Measurements from ENCODE around the gene DMRT1. TPM values are rescaled to one million over a fixed set of nuclear protein-coding genes. Genes with fewer than 3 reads are reported as not detected.
A peak's percentile ranks its signal among the peaks of the same experiment; 100 is the strongest.
"Not testable (repeated sequence)": the region's sequence is repeated elsewhere in the genome, so short reads cannot be mapped to it uniquely, and the experiment has no call there.

Gene DMRT1
- total RNA-seq, 1 donor, result not detected

DNA sequence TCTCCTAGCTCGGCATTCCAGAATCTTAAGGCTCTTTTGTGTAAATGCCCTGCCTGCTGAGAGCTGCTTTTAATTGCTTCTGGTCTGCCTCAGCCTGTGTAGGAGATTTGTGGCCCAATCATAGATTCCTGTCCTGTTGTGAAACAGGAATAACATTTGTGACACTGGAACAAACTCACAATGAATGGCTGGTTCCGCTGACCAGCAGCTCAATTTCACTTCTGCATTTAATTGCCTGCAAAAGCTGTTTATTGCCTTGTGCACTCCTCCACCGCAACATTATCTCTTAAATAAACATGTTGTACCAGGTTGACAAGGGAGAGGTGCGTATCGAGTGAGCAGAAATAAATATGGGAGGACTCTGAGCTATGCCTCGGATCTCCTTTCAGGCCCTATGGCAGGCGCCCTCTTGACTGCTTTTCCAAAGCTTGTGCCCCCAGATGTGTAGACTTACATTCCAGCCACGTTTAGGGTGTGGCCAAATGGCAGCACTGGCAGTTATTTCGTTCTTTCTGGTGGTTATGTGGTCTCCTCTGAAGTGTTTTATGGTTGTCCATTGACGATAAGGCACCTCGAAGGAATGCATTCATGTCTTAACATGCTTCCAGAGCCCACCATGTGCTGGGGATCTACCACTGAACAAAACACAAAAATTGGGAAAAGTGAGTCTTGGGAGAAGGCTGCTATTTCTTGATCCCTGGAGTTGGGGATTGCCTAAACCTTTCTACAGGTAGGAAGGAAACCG, 58.1 kb downstream of the DMRT1 start:
- TF ChIP-seq, protein P1, sequence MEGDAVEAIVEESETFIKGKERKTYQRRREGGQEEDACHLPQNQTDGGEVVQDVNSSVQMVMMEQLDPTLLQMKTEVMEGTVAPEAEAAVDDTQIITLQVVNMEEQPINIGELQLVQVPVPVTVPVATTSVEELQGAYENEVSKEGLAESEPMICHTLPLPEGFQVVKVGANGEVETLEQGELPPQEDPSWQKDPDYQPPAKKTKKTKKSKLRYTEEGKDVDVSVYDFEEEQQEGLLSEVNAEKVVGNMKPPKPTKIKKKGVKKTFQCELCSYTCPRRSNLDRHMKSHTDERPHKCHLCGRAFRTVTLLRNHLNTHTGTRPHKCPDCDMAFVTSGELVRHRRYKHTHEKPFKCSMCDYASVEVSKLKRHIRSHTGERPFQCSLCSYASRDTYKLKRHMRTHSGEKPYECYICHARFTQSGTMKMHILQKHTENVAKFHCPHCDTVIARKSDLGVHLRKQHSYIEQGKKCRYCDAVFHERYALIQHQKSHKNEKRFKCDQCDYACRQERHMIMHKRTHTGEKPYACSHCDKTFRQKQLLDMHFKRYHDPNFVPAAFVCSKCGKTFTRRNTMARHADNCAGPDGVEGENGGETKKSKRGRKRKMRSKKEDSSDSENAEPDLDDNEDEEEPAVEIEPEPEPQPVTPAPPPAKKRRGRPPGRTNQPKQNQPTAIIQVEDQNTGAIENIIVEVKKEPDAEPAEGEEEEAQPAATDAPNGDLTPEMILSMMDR (IDR thresholded peaks at IDR 0.05; ENCODE audit: insufficient read depth, low read depth, low read length), result no peak
- H3K4me3 ChIP-seq (ENCODE audit: low read depth, low read length), result no peak overlapping the region
- DNase-seq (ENCODE audit: low read depth), result peak; percentile 13

DNA sequence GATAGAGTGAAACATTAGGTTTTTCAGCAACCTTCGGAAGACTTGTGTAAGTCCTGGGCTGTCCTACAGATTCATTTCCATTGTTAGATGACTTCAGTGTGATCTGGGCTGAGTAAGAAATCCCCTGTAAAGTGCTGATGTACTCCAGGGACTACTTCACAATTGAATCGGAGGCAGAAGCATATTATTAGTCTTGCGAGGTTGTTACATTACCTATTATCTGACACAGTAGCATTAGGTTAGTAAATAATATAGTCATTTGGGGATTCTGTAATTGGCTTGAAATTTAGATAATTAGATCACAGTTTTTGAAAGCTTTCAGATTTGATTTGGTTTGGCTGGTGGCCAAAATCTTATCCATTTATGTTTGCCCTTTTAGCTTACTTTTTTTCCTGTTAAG, 62.4 kb downstream of the DMRT1 start:
- H3K4me3 ChIP-seq (ENCODE audit: low read depth, low read length), result no peak overlapping the region
- TF ChIP-seq, protein P1 (IDR thresholded peaks at IDR 0.05; ENCODE audit: insufficient read depth, low read depth, low read length), result no peak
- no peak for DNase-seq (ENCODE audit: low read depth)

DNA sequence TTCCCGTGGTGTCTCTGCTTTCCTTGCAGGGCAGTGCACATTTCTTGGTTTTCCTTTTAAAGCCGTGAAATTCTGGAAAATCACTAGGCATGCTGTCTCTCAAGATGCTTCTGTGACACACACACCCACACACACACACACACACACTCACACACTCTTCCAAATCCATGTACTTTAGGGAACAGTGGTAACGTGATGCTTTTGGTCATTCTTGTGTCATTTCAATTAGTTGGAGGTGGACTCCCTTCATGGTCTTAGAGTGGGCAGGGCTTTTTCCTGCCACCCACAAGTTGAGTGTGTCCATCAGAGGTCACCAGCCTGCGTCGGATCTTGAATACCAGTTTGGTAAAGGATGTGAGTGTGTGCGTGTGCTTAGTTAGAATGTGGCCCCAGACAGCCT, 64.4 kb downstream of the DMRT1 start:
- H3K4me3 ChIP-seq (ENCODE audit: low read depth, low read length), result no peak overlapping the region
- no peak for DNase-seq (ENCODE audit: low read depth)
- TF ChIP-seq, protein P1 (IDR thresholded peaks at IDR 0.05; ENCODE audit: insufficient read depth, low read depth, low read length), result no peak

DNA sequence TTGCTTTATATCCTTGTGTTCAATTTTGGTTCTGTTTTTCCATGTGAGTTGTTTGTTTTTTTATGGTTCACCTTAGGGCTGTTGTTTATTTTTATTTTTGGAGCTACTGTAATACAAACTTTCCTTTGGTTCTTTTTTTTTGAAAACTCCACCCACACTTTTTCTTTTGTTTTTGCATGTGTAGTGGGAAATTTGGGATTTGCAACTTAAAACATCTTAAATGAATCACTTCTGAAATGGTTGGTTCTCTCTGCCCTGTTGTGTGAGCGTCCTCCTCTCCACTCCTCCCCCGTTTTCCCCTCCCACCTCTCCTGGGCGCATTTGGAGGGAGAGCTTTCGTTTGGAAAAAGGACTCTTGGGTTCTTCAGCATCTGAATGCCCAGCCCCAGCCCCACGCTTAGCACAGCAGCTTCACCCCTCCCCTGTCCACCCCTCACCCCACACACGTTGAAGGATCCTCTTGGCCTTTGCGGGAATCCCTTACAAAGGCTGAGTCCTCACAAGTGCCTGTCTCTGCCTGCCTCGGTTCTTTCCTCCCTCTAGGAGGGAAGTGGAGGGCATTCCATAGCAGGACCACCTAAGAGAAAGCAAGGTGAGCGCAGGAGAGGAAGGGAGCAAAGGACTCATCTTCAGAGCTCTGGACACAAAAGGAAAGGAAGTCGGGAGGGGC, 67.2 kb downstream of the DMRT1 start:
- no peak for DNase-seq (ENCODE audit: low read depth)
- TF ChIP-seq, protein P1 (IDR thresholded peaks at IDR 0.05; ENCODE audit: insufficient read depth, low read depth, low read length), result no peak
- no peak overlapping the region for H3K4me3 ChIP-seq (ENCODE audit: low read depth, low read length)

DNA sequence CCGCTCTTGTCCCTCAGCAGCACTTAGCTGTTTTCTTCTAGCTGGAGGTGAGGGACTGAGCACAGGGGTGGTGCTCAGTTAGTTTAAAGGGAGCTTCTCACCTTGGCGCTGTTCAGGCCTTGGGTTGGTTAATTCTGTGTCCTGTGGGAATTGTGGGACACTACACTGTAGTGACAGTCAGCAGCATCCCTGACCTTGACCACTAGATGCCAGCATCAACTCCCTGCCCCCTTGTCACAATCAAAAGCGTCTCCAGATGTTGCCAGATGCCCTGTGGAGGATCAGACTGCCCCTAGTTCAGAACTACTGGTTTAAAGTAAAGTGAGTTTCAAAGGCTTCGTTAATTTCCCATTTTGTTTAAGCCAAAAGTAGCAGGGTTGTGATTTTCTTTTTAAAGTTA, 69.5 kb downstream of the DMRT1 start:
- H3K4me3 ChIP-seq (ENCODE audit: low read depth, low read length), result no peak overlapping the region
- DNase-seq (ENCODE audit: low read depth), result no peak
- TF ChIP-seq, protein P1 (IDR thresholded peaks at IDR 0.05; ENCODE audit: insufficient read depth, low read depth, low read length), result no peak

DNA sequence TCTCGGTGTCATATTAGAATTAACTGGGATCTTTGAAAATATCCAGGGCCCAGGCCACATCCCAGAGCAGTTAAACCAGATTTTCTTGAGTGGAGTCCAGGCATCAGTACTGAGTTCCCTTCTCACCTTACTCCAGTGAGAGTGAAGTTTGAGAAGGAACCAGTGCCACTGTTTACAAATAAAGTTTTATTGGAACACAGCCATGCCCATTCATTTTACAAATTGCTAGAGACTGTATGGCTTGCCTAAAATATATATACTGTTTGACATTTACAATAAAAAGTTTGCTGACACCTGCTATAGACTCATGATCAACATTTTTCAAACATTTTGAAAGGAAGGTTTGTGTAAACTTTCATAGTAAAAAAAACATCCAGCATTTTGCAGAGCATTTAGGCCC, 71.3 kb downstream of the DMRT1 start:
- DNase-seq (ENCODE audit: low read depth), result no peak
- TF ChIP-seq, protein P1 (IDR thresholded peaks at IDR 0.05; ENCODE audit: insufficient read depth, low read depth, low read length), result no peak
- no peak overlapping the region for H3K4me3 ChIP-seq (ENCODE audit: low read depth, low read length)

DNA sequence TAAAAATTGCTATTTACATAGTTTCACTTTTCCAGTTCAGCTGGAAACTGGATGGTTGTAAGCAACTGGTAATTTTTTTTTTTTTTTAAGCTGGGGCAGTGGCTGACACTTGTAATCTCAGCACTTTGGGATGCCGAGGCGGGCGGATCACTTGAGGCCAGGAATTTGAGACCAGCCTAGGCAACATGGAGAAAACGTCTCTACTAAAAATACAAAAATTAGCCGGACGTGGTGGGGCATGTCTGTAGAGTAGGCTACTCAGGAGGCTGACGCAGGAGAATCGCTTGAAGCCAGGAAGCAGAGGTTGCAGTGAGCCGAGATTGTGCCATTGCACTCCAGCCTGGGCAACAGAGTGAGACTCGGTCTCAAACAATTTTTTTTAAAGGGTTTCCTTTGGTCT, 72.0 kb downstream of the DMRT1 start:
- not testable (repeated sequence) for H3K4me3 ChIP-seq (ENCODE audit: low read depth, low read length); DNase-seq (ENCODE audit: low read depth)

All from fibroblast of villous mesenchyme (primary cell).